NCI-H226 (cell line): ENCODE data around the gene ZNF367.

Experiments used
- DNase-seq: peaks from one replicate; pipeline ENCODE4 v3.0.0-alpha.2; 2015

The ZNF367 gene

DNA sequence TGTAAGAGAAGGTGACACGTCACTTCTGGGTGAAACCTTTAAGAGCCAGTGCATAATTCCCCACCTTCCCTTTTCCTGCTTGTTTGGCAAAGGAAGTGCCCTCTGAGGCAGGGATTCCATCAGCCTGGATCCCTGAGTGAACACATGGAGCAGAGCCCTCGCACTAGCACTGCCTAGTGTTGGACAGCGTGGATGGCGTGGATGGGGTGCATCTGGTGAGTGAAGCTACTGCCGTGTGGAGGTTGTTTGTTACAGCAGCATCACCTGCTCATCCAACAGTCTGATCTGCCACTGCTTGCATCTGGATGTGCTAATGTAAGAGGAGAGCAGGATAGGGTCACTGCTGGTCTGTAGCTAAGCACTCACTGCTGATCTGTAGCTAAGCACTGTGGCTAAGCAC lies 69.9 kb downstream of the ZNF367 start:
- no peak for DNase-seq

DNA sequence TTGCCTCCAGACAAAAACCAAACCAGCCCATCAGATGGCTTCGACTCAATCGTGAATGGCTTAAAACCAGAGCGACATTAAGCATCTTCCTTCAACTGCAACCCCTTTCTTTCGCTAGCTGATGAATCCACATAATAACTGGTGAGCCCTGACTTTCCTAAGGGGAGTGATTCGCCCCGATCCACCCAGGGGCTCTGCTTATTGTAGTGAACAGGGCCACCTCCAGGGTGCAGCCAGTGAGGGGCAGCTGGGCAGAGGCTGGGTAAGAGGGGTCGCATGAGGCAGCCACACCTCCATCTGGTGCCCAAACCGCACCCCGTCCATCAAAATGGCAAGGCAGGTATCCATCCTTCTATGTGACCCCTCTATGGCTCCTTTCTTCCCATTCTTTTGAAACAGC lies 72.6 kb downstream of the ZNF367 start:
- no peak for DNase-seq

DNA sequence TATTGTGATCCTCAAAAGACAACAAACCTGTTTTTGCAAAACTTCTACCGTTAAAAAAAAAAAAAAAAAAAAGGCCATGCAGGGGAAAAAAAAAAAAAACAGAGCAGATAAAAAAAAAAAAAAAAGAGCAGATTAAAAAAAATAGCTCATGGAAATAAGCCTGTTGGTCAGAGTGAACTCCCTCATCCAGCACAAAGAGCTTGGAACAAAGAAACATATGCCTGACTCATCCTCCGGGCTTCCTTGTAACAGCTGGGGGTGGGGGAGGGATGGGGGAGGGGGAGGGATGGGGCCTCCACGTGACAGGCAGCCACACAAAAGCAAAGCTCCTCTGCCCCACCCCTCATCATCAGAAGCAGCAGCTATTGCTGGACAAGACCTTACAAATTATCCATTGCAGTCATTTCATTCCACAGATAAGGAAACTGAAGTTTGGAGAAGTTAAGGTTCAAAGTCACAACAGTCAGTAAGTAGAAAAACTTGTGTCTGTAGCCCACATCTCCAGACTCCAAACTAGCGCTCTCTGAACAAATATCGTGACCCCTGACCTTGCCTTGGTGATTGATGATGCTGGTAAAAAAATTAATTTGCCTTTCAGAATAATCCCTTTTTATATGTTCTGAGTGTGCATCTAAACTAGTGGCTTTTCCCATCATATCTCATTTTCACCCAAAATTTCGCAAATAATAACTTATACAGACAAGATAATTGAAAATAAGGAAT lies 73.6 kb downstream of the ZNF367 start:
- DNase-seq: peak; percentile 80

DNA sequence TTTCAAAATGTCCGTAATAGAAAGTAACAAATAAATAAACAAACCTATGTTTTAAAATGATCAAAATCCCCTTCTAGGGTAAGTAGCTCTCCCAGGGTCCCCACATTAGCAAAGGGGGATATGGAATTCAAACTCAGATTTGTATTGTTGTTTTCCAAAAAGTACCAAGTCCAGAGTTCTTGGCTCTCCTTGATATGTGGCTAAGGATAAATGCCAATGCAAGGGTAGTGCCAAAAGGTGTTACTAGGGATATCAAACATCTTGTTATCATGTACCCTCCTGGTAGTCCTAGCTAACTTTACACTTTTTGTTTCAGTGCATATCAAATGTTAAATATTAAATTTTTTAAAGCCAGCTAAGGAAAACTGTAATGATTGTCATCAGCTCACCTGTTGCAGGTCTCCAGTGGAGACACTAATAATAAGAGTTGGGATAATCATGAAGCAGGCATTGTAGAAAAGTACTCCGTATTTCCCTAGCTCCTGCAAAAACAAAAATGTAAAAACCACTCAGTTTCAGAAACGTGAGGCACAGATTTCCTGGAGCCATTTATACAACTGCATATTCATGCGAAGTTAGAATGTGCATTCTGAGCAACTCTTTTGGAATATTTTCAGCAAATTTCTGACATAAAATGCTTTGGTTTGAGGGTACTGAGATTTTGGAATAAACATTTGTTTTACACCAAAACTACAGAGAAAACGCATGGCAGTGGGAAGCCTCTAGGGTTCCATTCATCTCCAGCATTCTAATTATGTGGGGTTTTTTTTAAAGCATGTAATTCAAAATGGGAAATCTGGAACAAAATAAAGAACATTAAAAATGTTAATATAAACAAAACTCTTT lies 74.4 kb downstream of the ZNF367 start:
- DNase-seq: no peak

DNA sequence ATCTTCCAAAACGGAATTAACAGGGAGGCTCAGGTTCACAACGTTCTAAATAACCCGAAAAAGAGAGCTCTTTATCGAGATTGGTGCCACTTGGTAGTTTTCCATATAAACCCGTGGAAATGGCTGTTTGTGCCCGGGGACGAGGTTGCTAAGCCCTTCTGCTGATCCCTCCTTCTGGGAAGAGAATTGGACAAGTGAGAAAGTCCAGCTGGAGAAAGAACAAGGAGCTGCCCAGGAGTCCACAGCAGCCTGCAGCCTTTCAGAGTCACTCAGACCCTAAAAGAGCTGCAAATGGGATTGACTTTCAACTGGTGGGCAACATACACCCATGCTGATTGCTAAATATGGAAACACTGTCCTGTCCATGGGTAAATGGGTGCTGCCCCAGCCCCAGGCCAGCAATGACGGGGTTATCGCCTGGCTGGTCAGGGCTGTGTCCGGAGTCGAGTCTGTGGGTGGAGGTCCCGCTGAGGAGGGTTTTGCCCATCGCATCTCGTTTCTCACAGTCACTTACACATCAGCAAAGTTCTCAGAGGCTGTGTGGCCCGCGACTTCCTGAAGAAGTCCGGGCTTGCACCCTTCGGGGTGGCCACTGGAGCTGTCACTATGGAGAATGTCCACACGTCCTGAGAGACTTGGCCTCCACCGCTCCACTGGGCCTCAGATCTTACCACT lies 75.5 kb downstream of the ZNF367 start:
- DNase-seq: no peak

DNA sequence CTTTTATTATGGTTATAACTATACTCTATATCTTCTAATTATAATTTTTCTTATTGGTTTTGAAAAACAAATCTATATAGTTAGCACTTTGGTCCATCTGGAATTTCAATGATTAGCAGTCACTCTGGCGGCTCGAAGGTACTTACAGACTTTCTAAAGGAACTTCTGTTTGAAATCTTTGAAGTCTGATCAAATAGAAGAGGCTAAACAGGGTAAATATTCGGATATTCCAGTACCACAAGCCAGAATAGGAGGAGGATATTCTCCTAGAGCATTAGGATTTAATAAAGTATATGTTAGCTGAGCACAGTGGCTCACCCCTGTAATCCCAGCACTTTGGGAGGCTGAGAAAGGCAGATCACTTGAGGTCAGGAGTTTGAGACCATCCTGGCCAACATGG lies 77.5 kb downstream of the ZNF367 start:
- no peak for DNase-seq

DNA sequence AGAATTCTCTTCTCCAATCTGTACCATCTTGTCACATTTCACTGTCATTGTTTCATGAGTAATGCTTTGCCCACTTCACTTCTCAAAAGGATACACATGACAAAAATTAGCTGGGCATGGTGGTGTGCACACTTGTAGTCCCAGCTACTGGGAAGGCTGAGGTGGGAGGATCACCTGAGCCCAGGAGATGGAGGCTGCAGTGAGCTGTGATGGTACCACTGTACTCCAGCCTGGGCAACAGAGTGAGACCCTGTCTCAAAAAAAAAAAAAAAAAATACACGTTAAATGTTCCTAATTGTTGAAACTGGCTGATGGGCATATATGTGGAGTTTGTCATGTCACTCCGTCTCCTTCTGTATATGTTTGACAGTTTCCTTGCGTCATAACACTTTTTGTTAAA lies 79.9 kb downstream of the ZNF367 start:
- no peak for DNase-seq
